Smooth muscle cell (in vitro differentiated cells): ENCODE data around the gene HIPK2. TPM values are rescaled to one million over a fixed set of nuclear protein-coding genes. Genes with fewer than 3 reads are reported as not detected.

Experiments
- DNase-seq: peaks from one replicate; lab custom pipeline; 2025; ENCODE audit not compliant: unreplicated experiment; lab: John Stamatoyannopoulos, UW
- H2AFZ ChIP-seq: fragments of 200-600 bp; sonication (generic); 2 replicates; pipeline ENCODE4 v1.6.0; 2016; ENCODE audit warnings: antibody characterized with exemption, low read depth, mild to moderate bottlenecking
- H3F3A ChIP-seq: fragments of 200-600 bp; sonication (generic); 2 replicates; pipeline ENCODE4 v1.6.0; 2017; ENCODE audit warnings: antibody characterized with exemption, low read depth
- H3K27ac ChIP-seq: fragments of 200-600 bp; sonication (generic); 2 replicates; pipeline ENCODE4 v1.5.1; 2016; ENCODE audit warnings: low read depth, mild to moderate bottlenecking
- H3K27me3 ChIP-seq: fragments of 200-600 bp; sonication (generic); 2 replicates; pipeline ENCODE4 v1.6.1; 2016; ENCODE audit warnings: low read depth, mild to moderate bottlenecking
- H3K36me3 ChIP-seq: fragments of 200-600 bp; sonication (generic); 2 replicates; pipeline ENCODE4 v1.5.1; 2016; ENCODE audit warnings: low read depth
- H3K4me1 ChIP-seq: fragments of 200-600 bp; sonication (generic); 2 replicates; pipeline ENCODE4 v1.5.1; 2016; ENCODE audit warnings: low read depth
- H3K4me2 ChIP-seq: fragments of 200-600 bp; sonication (generic); 2 replicates; pipeline ENCODE4 v1.6.0; 2016; ENCODE audit warnings: mild to moderate bottlenecking
- H3K4me3 ChIP-seq: fragments of 200-600 bp; sonication (generic); 2 replicates; pipeline ENCODE4 v1.5.1; 2016; ENCODE audit warnings: mild to moderate bottlenecking
- H3K79me2 ChIP-seq: fragments of 200-600 bp; sonication (generic); 2 replicates; pipeline ENCODE4 v1.6.0; 2016; ENCODE audit warnings: low read depth, mild to moderate bottlenecking
- H3K9ac ChIP-seq: fragments of 200-600 bp; sonication (generic); 2 replicates; pipeline ENCODE4 v1.6.0; 2016; ENCODE audit warnings: low read depth
- H3K9me3 ChIP-seq: fragments of 200-600 bp; sonication (generic); replicated peaks from 2 replicates; pipeline ENCODE4 v1.5.1; 2016; ENCODE audit warnings: low read depth
- H4K20me1 ChIP-seq: fragments of 200-600 bp; sonication (generic); 2 replicates; pipeline ENCODE4 v1.6.0; 2016; ENCODE audit warnings: low read depth
- WGBS: methylation state at CpG from one replicate; pipeline ENCODE4 v1.1.7; 2016; ENCODE audit warnings: low lambda C conversion rate; 5-methylcytosine and 5-hydroxymethylcytosine counted together
- polyA plus RNA-seq: library from polyadenylated mRNA; unstranded; fragments of >200 nt; fragmentation: Nextera tagmentation; extraction: Ambion mirVana; gene quantifications from 2 replicates; pipeline ENCODE4 v1.2.1, GENCODE V29; 2016
- total RNA-seq: library from RNA; depleted of rRNA; stranded (reverse); fragments of >200 nt; gene quantifications from 2 replicates; pipeline ENCODE4 v1.2.3, GENCODE V29; 2014
- TF ChIP-seq, protein P1 (sequence below): fragments of 200-600 bp; sonication (generic); IDR thresholded peaks from 2 replicates; pipeline ENCODE4 v1.5.1; 2017; ENCODE audit warnings: borderline replicate concordance, mild to moderate bottlenecking, antibody characterized with exemption; ENCODE audit not compliant: insufficient read depth, poor library complexity, severe bottlenecking

Gene HIPK2
- total and polyA plus RNA-seq, 2 experiments from 2014 or later: 3.0 to 11.2 TPM

DNA sequence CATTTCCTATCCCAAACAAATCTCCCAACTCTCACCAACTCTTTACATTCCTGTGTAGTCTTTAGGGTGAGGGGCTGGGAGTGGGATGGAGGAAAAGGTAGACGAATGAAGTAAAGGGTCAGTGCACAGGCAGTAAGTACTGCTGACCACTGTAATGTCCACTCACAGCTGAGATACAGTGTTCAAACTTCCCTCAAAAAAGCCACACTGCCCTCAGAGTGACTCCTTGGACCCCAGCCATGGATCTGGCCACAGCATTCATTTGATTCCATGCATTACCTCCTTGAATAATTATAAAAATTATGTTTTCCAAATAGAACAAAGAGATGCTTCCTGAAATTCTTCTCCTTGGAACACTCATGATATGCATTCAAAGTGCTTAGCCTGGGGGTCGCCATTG, 19.8 kb upstream of the HIPK2 start:
- no peaks in the 10 kb centered on the region for H3K4me1 ChIP-seq
- H3K27me3 ChIP-seq: no peaks in the 10 kb centered on the region
- H3K79me2 ChIP-seq: no peaks in the 10 kb centered on the region
- H3K9ac ChIP-seq: no peak overlapping the region
- no peak overlapping the region for H2AFZ ChIP-seq
- no peaks in the 10 kb centered on the region for H3F3A ChIP-seq
- no peak overlapping the region for H3K4me3 ChIP-seq
- H3K4me2 ChIP-seq: no peak overlapping the region
- no peaks in the 10 kb centered on the region for H3K9me3 ChIP-seq
- no peaks in the 10 kb centered on the region for H4K20me1 ChIP-seq
- WGBS: 93% methylated on average over 2 of the region's 2 CpGs
- no peak for DNase-seq
- H3K27ac ChIP-seq: no peak overlapping the region
- TF ChIP-seq, protein P1, sequence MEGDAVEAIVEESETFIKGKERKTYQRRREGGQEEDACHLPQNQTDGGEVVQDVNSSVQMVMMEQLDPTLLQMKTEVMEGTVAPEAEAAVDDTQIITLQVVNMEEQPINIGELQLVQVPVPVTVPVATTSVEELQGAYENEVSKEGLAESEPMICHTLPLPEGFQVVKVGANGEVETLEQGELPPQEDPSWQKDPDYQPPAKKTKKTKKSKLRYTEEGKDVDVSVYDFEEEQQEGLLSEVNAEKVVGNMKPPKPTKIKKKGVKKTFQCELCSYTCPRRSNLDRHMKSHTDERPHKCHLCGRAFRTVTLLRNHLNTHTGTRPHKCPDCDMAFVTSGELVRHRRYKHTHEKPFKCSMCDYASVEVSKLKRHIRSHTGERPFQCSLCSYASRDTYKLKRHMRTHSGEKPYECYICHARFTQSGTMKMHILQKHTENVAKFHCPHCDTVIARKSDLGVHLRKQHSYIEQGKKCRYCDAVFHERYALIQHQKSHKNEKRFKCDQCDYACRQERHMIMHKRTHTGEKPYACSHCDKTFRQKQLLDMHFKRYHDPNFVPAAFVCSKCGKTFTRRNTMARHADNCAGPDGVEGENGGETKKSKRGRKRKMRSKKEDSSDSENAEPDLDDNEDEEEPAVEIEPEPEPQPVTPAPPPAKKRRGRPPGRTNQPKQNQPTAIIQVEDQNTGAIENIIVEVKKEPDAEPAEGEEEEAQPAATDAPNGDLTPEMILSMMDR: no peak
- H3K36me3 ChIP-seq: no peaks in the 10 kb centered on the region

DNA sequence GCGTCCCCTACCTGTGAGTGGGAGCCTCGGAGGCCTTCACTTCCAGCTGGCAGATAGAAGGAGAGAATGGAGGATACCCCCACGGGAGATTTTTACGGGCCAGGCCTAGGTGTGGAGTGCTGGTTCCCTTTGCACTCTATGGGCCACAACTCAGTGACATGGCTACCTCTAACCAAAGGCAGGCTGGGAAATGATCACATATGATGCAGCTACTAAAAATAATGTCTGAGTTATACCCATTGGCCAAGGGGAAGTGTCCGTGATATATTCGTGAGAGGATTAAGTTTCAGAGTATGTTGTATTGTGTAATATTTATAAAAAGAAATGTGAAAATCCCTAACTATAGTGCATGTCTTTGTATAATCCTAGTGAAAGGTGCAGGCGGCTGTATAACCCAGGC, 13.5 kb upstream of the HIPK2 start:
- no peak for DNase-seq
- no peak overlapping the region for H3K4me3 ChIP-seq
- no peaks in the 10 kb centered on the region for H3K9me3 ChIP-seq
- peaks cover 3% of the 10 kb centered on the region for H3K27me3 ChIP-seq
- TF ChIP-seq, protein P1: no peak
- H2AFZ ChIP-seq: no peak overlapping the region
- no peak overlapping the region for H3K27ac ChIP-seq
- H3K4me2 ChIP-seq: no peak overlapping the region
- H4K20me1 ChIP-seq: no peaks in the 10 kb centered on the region
- H3K9ac ChIP-seq: no peak overlapping the region
- no peaks in the 10 kb centered on the region for H3K79me2 ChIP-seq
- H3K36me3 ChIP-seq: no peaks in the 10 kb centered on the region
- H3K4me1 ChIP-seq: no peaks in the 10 kb centered on the region
- H3F3A ChIP-seq: no peaks in the 10 kb centered on the region
- WGBS: 95% methylated on average over 7 of the region's 7 CpGs

DNA sequence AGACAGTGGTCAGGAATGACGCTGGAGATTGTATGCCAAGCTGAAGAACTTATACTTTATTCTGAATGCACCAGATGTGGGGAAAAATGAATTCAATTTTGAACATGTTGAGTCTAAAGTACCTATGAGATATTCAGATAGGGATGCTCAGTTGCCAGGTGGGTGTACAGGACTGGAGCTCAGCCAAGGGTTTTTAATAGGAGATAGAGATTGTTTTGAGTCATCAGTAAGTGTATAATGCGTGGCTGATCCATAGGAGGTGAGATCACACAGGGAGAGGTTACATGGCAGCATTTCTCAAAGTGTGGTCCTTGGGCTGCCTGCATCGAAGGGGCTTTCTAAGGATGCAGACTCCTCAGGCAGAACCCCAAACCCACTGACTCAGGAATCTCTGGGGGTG, 6.8 kb upstream of the HIPK2 start:
- 84% methylated on average over 3 of the region's 3 CpGs for WGBS
- peaks cover 10% of the 10 kb centered on the region for H3K4me1 ChIP-seq
- DNase-seq: no peak
- H3K9me3 ChIP-seq: no peaks in the 10 kb centered on the region
- no peak overlapping the region for H3K9ac ChIP-seq
- no peak overlapping the region for H2AFZ ChIP-seq
- no peaks in the 10 kb centered on the region for H3K79me2 ChIP-seq
- no peaks in the 10 kb centered on the region for H3K36me3 ChIP-seq
- no peak overlapping the region for H3K4me3 ChIP-seq
- no peaks in the 10 kb centered on the region for H4K20me1 ChIP-seq
- H3K27me3 ChIP-seq: peaks cover 15% of the 10 kb centered on the region
- H3K4me2 ChIP-seq: no peak overlapping the region
- H3K27ac ChIP-seq: no peak overlapping the region
- TF ChIP-seq, protein P1: no peak
- H3F3A ChIP-seq: no peaks in the 10 kb centered on the region

DNA sequence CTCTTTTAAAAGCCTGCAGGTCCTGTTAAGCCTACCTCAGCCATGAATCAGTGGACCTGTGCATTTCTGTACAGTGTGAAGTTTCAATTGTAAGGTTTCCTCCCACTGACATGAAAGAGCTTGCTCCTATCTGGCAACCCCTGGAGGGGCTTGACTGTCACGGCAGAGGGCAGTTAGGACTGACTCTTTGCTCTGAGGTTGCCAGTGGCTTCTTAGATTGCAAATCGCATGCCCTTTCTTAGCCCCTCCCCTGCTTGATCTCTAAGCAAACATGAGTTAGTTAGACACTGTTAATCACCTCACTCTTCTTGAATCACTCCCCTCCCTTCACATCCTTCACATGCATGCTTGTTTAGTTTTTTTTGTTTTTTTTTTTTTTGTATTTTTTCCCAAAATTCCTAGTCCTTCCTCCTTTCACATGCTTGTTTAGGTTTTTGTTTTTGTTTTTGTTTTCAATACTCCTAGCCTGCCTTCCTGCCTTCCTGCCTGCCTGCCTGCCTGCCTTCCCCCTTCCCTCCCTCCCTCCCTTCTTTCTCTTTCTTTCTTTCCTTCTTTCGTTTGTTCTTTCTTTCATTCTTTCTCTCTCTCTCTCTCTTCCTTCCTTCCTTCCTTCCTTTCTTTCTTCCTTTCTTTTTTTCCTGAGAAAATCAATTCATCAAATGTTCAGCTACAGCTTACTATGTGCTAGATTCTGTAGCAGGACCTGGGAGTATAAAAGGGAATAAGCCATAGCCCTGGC, 6.0 kb upstream of the HIPK2 start:
- Histone ChIP-seq H3K79me2 (no peaks in the 10 kb centered on the region), H3K4me3 (no peak overlapping the region), H2AFZ (no peak overlapping the region), H3K4me1 (peaks cover 10% of the 10 kb centered on the region), H3K9me3 (no peaks in the 10 kb centered on the region), H3F3A (no peaks in the 10 kb centered on the region), H3K9ac (no peak overlapping the region), H3K27ac (no peak overlapping the region), H4K20me1 (no peaks in the 10 kb centered on the region), H3K36me3 (no peaks in the 10 kb centered on the region), H3K27me3 (peaks cover 15% of the 10 kb centered on the region), H3K4me2 (no peak overlapping the region)
- no peak for DNase-seq
- WGBS: 42% methylated on average over 3 of the region's 3 CpGs
- TF ChIP-seq, protein P1: no peak
